ENCODE data around the gene GPRC5C. TPM values are rescaled to one million over a fixed set of nuclear protein-coding genes. Genes with fewer than 3 reads are reported as not detected.
"Not testable (repeated sequence)": the region's sequence is repeated elsewhere in the genome, so short reads cannot be mapped to it uniquely, and the experiment has no call there.

The GPRC5C gene
- polyA plus RNA-seq, 1 donor from 2014 or later, result 12.8 TPM

DNA sequence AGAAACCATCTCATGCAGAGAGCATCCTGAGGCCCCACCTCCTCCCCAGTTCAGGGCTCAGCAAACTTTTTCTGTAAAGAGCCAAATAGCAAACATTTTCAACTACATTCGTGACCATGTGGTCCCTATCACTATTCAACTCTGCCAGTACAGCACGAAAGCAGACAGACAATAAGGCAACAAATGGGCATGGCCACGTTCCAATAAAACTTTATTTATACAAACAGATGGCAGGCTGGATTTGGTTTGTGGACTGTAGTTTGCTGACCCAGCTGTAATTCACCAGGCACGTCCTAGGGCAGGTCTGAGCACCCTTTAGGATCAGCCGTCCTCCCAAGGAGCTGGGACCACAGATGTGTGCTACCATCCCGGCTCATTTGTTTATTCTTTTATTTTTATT is 27.1 kb upstream of the GPRC5C start:
- H3K9ac ChIP-seq (ENCODE audit: low read length), result no peak overlapping the region
- no peaks in the 10 kb centered on the region for H3K9me3 ChIP-seq (ENCODE audit: low read length)
- H3K79me2 ChIP-seq (replicated peaks; ENCODE audit: insufficient read depth, low read length), result no peaks in the 10 kb centered on the region
- no peaks in the 10 kb centered on the region for H3K36me3 ChIP-seq (ENCODE audit: insufficient read depth, low read length)
- H3K4me2 ChIP-seq (ENCODE audit: low read length), result no peak overlapping the region
- no peak overlapping the region for H3K4me3 ChIP-seq (ENCODE audit: low read length)
- no peaks in the 10 kb centered on the region for H3K9me2 ChIP-seq (ENCODE audit: insufficient read depth, low read length)
- no peak overlapping the region for H2AFZ ChIP-seq (ENCODE audit: low read depth, low read length)
- H3F3A ChIP-seq (ENCODE audit: insufficient read depth, low read length, poor library complexity, severe bottlenecking), result no peaks in the 10 kb centered on the region
- TF ChIP-seq REST (IDR thresholded peaks at IDR 0.05; ENCODE audit: borderline replicate concordance), result no peak
- no peak for TF ChIP-seq POLR2AphosphoS5 (IDR thresholded peaks at IDR 0.05)
- no peak for TF ChIP-seq RAD21 (conservative IDR thresholded peaks at IDR 0.05)
- no peak for TF ChIP-seq MXI1 (conservative IDR thresholded peaks at IDR 0.05; ENCODE audit: poor library complexity, severe bottlenecking)
- no peak for TF ChIP-seq SMC3 (conservative IDR thresholded peaks at IDR 0.05; ENCODE audit: poor library complexity)
- no peak for TF ChIP-seq TAF1 (IDR thresholded peaks at IDR 0.05; ENCODE audit: low read depth)
- TF ChIP-seq CTCF (IDR thresholded peaks at IDR 0.05; ENCODE audit: poor library complexity, severe bottlenecking), result no peak
- no peak for TF ChIP-seq EZH2 (IDR thresholded peaks at IDR 0.05; ENCODE audit: borderline replicate concordance, insufficient read depth, low read length, poor library complexity, severe bottlenecking)
- H3K27ac ChIP-seq (ENCODE audit: low read length), result no peak overlapping the region
- no peaks in the 10 kb centered on the region for H3K27me3 ChIP-seq (ENCODE audit: insufficient read depth, low read depth, low read length)
- no peaks in the 10 kb centered on the region for H4K20me1 ChIP-seq (ENCODE audit: insufficient read depth)

DNA sequence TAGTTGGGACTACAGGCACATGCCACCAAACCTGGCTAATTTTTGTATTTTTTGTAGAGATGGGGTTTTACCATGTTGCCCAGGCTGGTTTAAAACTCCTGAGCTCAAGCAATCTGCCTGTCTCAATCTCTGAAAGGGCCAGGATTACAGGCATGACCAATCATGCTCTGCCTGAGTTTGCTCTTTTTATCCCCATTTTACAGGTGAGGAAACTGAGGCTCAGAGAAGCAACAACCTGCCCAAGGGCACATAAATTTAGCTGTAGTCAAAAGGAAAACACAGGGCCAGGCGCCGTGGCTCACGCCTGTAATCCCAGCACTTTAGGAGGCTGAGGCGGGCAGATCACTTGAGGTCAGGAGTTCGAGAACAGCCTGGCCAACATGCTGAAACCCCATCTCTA is 26.6 kb upstream of the GPRC5C start:
- H3K4me2 ChIP-seq (ENCODE audit: low read length); H3K9me3 ChIP-seq (ENCODE audit: low read length); H3K9me2 ChIP-seq (ENCODE audit: insufficient read depth, low read length); H3K27ac ChIP-seq (ENCODE audit: low read length); H3K79me2 ChIP-seq (replicated peaks; ENCODE audit: insufficient read depth, low read length); H3K27me3 ChIP-seq (ENCODE audit: insufficient read depth, low read depth, low read length); H2AFZ ChIP-seq (ENCODE audit: low read depth, low read length); H3K36me3 ChIP-seq (ENCODE audit: insufficient read depth, low read length); H4K20me1 ChIP-seq (ENCODE audit: insufficient read depth); H3F3A ChIP-seq (ENCODE audit: insufficient read depth, low read length, poor library complexity, severe bottlenecking); H3K9ac ChIP-seq (ENCODE audit: low read length); H3K4me3 ChIP-seq (ENCODE audit: low read length): not testable (repeated sequence)

DNA sequence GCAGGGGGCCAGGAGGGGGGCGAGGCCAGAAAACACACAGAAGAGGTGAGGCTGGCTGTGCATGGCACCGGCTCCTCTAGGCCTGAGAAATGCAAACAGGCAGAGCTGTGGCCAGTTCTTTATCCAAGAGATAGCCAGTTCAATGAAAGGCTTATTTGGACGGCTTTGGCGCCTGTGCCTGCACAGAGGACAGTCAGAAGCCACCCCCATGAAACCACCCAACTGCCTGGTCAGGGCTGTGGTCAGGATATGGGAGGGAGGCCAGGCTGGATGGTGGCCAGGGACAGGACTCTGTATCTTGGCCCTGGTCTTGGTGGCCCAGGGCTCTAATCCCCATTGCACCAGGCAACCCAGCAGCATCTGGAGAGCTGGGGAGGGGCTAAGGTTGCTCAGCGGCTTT is 24.5 kb upstream of the GPRC5C start:
- no peak overlapping the region for H2AFZ ChIP-seq (ENCODE audit: low read depth, low read length)
- no peaks in the 10 kb centered on the region for H3K27me3 ChIP-seq (ENCODE audit: insufficient read depth, low read depth, low read length)
- no peaks in the 10 kb centered on the region for H4K20me1 ChIP-seq (ENCODE audit: insufficient read depth)
- H3K9ac ChIP-seq (ENCODE audit: low read length), result no peak overlapping the region
- H3K9me2 ChIP-seq (ENCODE audit: insufficient read depth, low read length), result no peaks in the 10 kb centered on the region
- H3K79me2 ChIP-seq (replicated peaks; ENCODE audit: insufficient read depth, low read length), result no peaks in the 10 kb centered on the region
- no peak overlapping the region for H3K27ac ChIP-seq (ENCODE audit: low read length)
- no peaks in the 10 kb centered on the region for H3F3A ChIP-seq (ENCODE audit: insufficient read depth, low read length, poor library complexity, severe bottlenecking)
- TF ChIP-seq REST (IDR thresholded peaks at IDR 0.05; ENCODE audit: borderline replicate concordance), result no peak
- TF ChIP-seq RAD21 (conservative IDR thresholded peaks at IDR 0.05), result no peak
- no peak for TF ChIP-seq POLR2AphosphoS5 (IDR thresholded peaks at IDR 0.05)
- no peak for TF ChIP-seq MXI1 (conservative IDR thresholded peaks at IDR 0.05; ENCODE audit: poor library complexity, severe bottlenecking)
- TF ChIP-seq TAF1 (IDR thresholded peaks at IDR 0.05; ENCODE audit: low read depth), result no peak
- TF ChIP-seq SMC3 (conservative IDR thresholded peaks at IDR 0.05; ENCODE audit: poor library complexity), result no peak
- no peak for TF ChIP-seq EZH2 (IDR thresholded peaks at IDR 0.05; ENCODE audit: borderline replicate concordance, insufficient read depth, low read length, poor library complexity, severe bottlenecking)
- TF ChIP-seq CTCF (IDR thresholded peaks at IDR 0.05; ENCODE audit: poor library complexity, severe bottlenecking), result no peak
- TF ChIP-seq EP300 (conservative IDR thresholded peaks at IDR 0.05; ENCODE audit: poor library complexity, severe bottlenecking), result no peak
- H3K9me3 ChIP-seq (ENCODE audit: low read length), result no peaks in the 10 kb centered on the region
- no peak overlapping the region for H3K4me2 ChIP-seq (ENCODE audit: low read length)
- no peak overlapping the region for H3K4me3 ChIP-seq (ENCODE audit: low read length)
- no peaks in the 10 kb centered on the region for H3K36me3 ChIP-seq (ENCODE audit: insufficient read depth, low read length)

Measured in neural cell (in vitro differentiated cells).